Astrocyte (in vitro differentiated cells and primary cell): ENCODE data around the gene GON4L.

Source experiments
- EZH2 ChIP-seq: IDR thresholded peaks from 2 replicates; pipeline ENCODE4 v1.6.1; 2012; ENCODE audit warnings: mild to moderate bottlenecking, low read length, inconsistent platforms; ENCODE audit not compliant: insufficient read depth
- TF ChIP-seq, protein P1 (sequence below): IDR thresholded peaks from 2 replicates; pipeline ENCODE4 v1.5.1; 2011; ENCODE audit warnings: low read depth, mild to moderate bottlenecking, inconsistent platforms, low read length, moderate library complexity; ENCODE audit not compliant: insufficient read depth

- TF ChIP-seq EZH2 = no peak
- TF ChIP-seq, protein P1, sequence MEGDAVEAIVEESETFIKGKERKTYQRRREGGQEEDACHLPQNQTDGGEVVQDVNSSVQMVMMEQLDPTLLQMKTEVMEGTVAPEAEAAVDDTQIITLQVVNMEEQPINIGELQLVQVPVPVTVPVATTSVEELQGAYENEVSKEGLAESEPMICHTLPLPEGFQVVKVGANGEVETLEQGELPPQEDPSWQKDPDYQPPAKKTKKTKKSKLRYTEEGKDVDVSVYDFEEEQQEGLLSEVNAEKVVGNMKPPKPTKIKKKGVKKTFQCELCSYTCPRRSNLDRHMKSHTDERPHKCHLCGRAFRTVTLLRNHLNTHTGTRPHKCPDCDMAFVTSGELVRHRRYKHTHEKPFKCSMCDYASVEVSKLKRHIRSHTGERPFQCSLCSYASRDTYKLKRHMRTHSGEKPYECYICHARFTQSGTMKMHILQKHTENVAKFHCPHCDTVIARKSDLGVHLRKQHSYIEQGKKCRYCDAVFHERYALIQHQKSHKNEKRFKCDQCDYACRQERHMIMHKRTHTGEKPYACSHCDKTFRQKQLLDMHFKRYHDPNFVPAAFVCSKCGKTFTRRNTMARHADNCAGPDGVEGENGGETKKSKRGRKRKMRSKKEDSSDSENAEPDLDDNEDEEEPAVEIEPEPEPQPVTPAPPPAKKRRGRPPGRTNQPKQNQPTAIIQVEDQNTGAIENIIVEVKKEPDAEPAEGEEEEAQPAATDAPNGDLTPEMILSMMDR = no peak
Observed at GRCh38 chr1:155773221-155773620, 83.8 kb downstream of the GON4L start.
